Measurements from ENCODE around the gene UGCG. TPM values are rescaled to one million over a fixed set of nuclear protein-coding genes. Genes with fewer than 3 reads are reported as not detected.

Gene UGCG
- total and polyA plus RNA-seq, 2 of the 8 experiments (the other 6 are each of a cell fraction or from before 2014, with no cell fraction given) = 14.9 to 34.0 TPM

GRCh38 chr9:111863636-111864035 lies 33.0 kb upstream of the UGCG start (continued):
- no peak for TF ChIP-seq CHD7 (IDR thresholded peaks at IDR 0.05; ENCODE audit: insufficient replicate concordance, low read length)
- TF ChIP-seq NANOG (IDR thresholded peaks at IDR 0.05; ENCODE audit: insufficient read depth, low read depth, low read length, poor library complexity, severe bottlenecking) = no peak
- no peak for TF ChIP-seq BACH1 (IDR thresholded peaks at IDR 0.05; ENCODE audit: low read length)
- TF ChIP-seq RAD21 (IDR thresholded peaks at IDR 0.05 in 1 of 2, conservative IDR thresholded peaks at IDR 0.05 in 1 of 2; ENCODE audit: low read depth in 2 of 2, low read length in 2 of 2) = no peak
- no peak for TF ChIP-seq HDAC2 (IDR thresholded peaks at IDR 0.05; ENCODE audit: borderline replicate concordance in 1 of 2, low read depth in 2 of 2, low read length in 2 of 2)
- no peak for TF ChIP-seq ATF2 (IDR thresholded peaks at IDR 0.05; ENCODE audit: low read length)

Data from H1 (cell line).